Cerebellar nuclear complex (tissue), 1 donor: Measurements from ENCODE around the gene CCL3.
"Not testable (repeated sequence)": the region's sequence is repeated elsewhere in the genome, so short reads cannot be mapped to it uniquely, and the experiment has no call there.

Source experiments
- DNase-seq, 2 experiments: peaks; one replicate each; lab custom pipeline; 2025; lab: John Stamatoyannopoulos, UW

Gene CCL3

GRCh38 chr17:36086791-36087190 is 3.2 kb downstream of the CCL3 start:
- DNase-seq: no peak

- DNase-seq: no peak
Measured at GRCh38 chr17:36085765-36086164, 4.2 kb downstream of the CCL3 start.

GRCh38 chr17:36083691-36084090 is 6.3 kb downstream of the CCL3 start:
- not testable (repeated sequence) for DNase-seq

- not testable (repeated sequence) for DNase-seq
Measured at GRCh38 chr17:36082482-36083120, 7.3 kb downstream of the CCL3 start.

GRCh38 chr17:36081681-36082471 is 8.1 kb downstream of the CCL3 start:
- not testable (repeated sequence) for DNase-seq

- no peak for DNase-seq
Measured at GRCh38 chr17:36074365-36074764, 15.6 kb downstream of the CCL3 start.

- no peak for DNase-seq
Measured at GRCh38 chr17:36072431-36073121, 17.4 kb downstream of the CCL3 start.

GRCh38 chr17:36071751-36072150 is 18.2 kb downstream of the CCL3 start:
- no peak for DNase-seq

- no peak for DNase-seq
Measured at GRCh38 chr17:36070427-36070826, 19.5 kb downstream of the CCL3 start.

- DNase-seq: no peak
Measured at GRCh38 chr17:36069136-36069535, 20.8 kb downstream of the CCL3 start.

GRCh38 chr17:36068524-36068923 is 21.4 kb downstream of the CCL3 start:
- DNase-seq: no peak

- no peak for DNase-seq
Measured at GRCh38 chr17:36066365-36066985, 23.5 kb downstream of the CCL3 start.

- DNase-seq: no peak
Measured at GRCh38 chr17:36063786-36064541, 26.0 kb downstream of the CCL3 start, which contains the start of gene CCL18. CCL18 (plus strand) TSS chr17:36064272; CDS start chr17:36064343, 71 bp downstream.

GRCh38 chr17:36060816-36061215 is 29.1 kb downstream of the CCL3 start:
- DNase-seq: no peak

GRCh38 chr17:36059406-36059805 is 30.5 kb downstream of the CCL3 start:
- DNase-seq: no peak

GRCh38 chr17:36057911-36058310 is 32.0 kb downstream of the CCL3 start:
- DNase-seq: no peak

GRCh38 chr17:36055921-36056520 is 33.9 kb downstream of the CCL3 start:
- no peak for DNase-seq

- DNase-seq: no peak
Measured at GRCh38 chr17:36055171-36055570, 34.8 kb downstream of the CCL3 start.

- no peak for DNase-seq
Measured at GRCh38 chr17:36049643-36050042, 40.3 kb downstream of the CCL3 start.

GRCh38 chr17:36048066-36048465 is 41.9 kb downstream of the CCL3 start:
- DNase-seq: no peak
